ENCODE data around the gene UBL4A. TPM values are rescaled to one million over a fixed set of nuclear protein-coding genes. Genes with fewer than 3 reads are reported as not detected.

Gene UBL4A
- total and polyA plus RNA-seq, 9 of the 15 experiments (the other 6 are each of a cell fraction or from before 2014, with no cell fraction given), result 15.2 to 140 (median 100) TPM

DNA sequence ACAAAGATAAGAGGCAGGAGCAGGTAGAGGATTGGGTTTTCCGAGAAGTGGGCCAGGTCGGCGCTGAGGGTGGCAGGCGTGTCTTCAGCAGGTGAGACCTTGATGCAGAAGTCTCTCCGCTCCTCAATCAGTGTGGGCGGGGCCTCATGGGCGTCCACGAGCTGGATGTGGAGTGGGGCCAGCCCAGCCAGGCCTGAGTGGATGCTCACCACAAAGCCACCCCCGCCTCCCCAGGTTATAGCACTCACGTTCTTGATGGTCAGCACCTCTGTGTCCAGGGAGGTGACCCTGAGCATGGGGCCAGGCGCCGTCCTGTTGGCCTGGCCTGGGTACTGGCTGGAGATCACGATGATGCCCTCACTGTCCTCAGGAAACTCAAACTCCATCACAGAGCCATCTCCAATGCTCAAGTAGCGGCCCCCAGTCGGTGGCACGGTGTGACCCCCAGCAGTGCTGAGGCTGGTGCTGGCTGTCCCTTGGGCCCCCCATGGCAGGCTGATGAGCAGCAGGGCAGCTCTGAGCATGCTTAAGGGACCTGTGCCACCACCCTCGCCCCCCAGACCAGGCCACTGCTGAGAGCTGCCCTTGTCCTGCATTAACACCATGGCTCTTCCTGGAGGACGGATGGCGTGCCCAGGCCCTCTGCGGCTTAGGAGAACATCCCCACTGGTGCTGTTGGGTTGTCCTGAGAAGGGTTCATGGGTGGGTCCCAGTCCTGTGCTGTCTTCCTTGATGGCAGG lies 2.1 kb upstream of the UBL4A start:
- H3K36me3 ChIP-seq (ENCODE audit: control insufficient read depth, insufficient read depth, low read length), result peaks cover 45% of the 10 kb centered on the region
- peak overlapping the region; percentile 85 to 96; a peak in 2 of 4 replicates for H3K9ac ChIP-seq (ENCODE audit: insufficient read depth in 1 of 2, low read depth in 2 of 2, low read length in 2 of 2)
- ATAC-seq, result no peak
- BruUV-seq (replicated peaks), result no TSS peak
- ChIA-PET CTCF (ENCODE audit: low intra/inter-chr PET ratio) (no interaction called here), POLR2A (interaction anchor here (0.6 to 1.6 kb wide), 5 partner anchors 29 to 592 kb away, joined by 3 to 6 read pairs (median 4); no protein-coding TSS in a partner anchor)
- no peak overlapping the region for H2AFZ ChIP-seq (ENCODE audit: low read depth, low read length)
- in situ Hi-C loops (cut with MboI), result no loop called here
- no peak for DNase-seq (ENCODE audit: extremely low read depth in 1 of 4, low spot score in 3 of 4)
- H3K4me3 ChIP-seq, result no peak overlapping the region
- H3K79me2 ChIP-seq (ENCODE audit: control insufficient read depth, insufficient read depth, low read length), result peaks cover 67% of the 10 kb centered on the region
- H3K9me3 ChIP-seq (replicated peaks; ENCODE audit: control insufficient read depth, insufficient read depth, low read depth, low read length), result no peaks in the 10 kb centered on the region
- no peaks in the 10 kb centered on the region for H3K27me3 ChIP-seq (ENCODE audit: control insufficient read depth in 2 of 2, insufficient read depth in 2 of 2, low read length in 2 of 2)
- no peaks in the 10 kb centered on the region for H3K9me1 ChIP-seq (ENCODE audit: control insufficient read depth, insufficient read depth, low read length)
- H3K4me2 ChIP-seq (ENCODE audit: insufficient read depth, low read length), result no peak overlapping the region
- H3K4me1 ChIP-seq (replicated peaks in 1 of 2; ENCODE audit: control insufficient read depth in 2 of 2, insufficient read depth in 2 of 2, low read length in 2 of 2), result peaks cover 39 to 80% of the 10 kb centered on the region in 2 experiments
- FAIRE-seq, result no peak
- peaks cover 7% of the 10 kb centered on the region; the same call in 1 of the 2 replicates for H4K20me1 ChIP-seq (replicated peaks; ENCODE audit: control insufficient read depth, insufficient read depth, low read length)
- no peak overlapping the region for H3K27ac ChIP-seq (ENCODE audit: extremely low read depth, low read depth, low read length)
- TF ChIP-seq RBFOX2 (IDR thresholded peaks at IDR 0.05; ENCODE audit: low read depth, low read length) (peak; percentile 22; the same call in 1 of the 2 replicates), RCOR1 (IDR thresholded peaks at IDR 0.05; ENCODE audit: borderline replicate concordance in 1 of 2, low read depth in 2 of 2, low read length in 2 of 2) (no peak)
- WGBS (ENCODE audit: insufficient coverage, low coverage, missing lambda C conversion rate), result 69% methylated on average over 14 of the region's 20 CpGs
- intact Hi-C loops (cut with micrococcal nuclease), result loop anchor here (5.0 kb wide), 1 partner anchor 91 kb away; the partner anchor contains the start of gene RPL10
